ENCODE results near the gene PYY.

PYY gene

DNA sequence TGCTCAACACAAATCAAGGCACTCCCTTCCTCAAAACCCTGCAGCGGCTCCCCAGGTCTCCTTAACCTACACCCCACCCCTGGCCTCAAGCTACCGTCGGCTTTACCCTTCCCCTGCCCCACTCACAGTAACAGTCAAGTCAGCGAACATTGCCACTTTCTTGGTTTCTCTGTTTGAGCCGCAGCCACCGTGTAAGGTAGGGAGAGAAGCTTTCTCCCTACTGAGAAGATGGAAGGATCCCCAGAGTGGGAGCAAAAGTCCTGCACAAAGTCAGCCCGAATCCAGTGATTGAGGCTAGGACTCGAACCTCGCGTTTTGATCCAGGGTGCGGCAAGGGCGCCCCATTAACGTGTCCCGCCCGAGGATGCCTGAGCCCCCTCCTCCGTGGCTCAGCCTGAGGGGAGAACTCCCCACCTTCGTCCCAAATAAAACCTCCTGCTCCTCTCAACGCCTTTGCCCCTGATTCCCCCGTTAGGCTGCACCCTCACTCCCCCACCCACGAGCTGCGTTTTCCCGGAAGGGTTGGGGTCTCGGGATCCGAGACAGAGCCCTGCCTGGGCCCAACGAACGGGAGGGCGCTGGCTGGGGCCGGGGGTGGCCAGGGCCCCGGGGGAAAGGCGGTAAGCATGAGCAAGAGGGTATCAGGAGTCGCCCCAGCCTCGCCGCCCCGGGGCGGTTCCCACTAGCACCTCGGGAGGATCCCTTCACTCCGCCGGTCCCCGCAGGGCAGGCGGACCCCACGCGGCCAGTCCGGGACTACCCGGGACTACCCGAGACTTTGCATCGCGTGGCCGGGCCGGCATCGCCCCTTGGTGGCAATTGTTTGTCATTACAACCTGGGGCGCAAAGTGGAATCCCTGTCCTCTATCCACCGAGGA lies 40.8 kb upstream of the PYY start:
- Histone ChIP-seq H3K36me3 (ENCODE audit: low read depth) (no peaks in the 10 kb centered on the region), H3K27me3 (ENCODE audit: insufficient read depth, poor library complexity, severe bottlenecking) (peaks cover 4% of the 10 kb centered on the region), H3K4me1 (ENCODE audit: insufficient read depth, poor library complexity, severe bottlenecking) (peaks cover 5% of the 10 kb centered on the region), H3K4me3 (ENCODE audit: severe bottlenecking) (peak overlapping the region; percentile 12), H3K9me3 (ENCODE audit: severe bottlenecking) (no peaks in the 10 kb centered on the region), H3K27ac (ENCODE audit: poor library complexity, severe bottlenecking) (no peak overlapping the region)
- DNase-seq (ENCODE audit: low spot score): no peak
- ATAC-seq (ENCODE audit: low read depth): peak; percentile 76
- TF ChIP-seq, protein P1, sequence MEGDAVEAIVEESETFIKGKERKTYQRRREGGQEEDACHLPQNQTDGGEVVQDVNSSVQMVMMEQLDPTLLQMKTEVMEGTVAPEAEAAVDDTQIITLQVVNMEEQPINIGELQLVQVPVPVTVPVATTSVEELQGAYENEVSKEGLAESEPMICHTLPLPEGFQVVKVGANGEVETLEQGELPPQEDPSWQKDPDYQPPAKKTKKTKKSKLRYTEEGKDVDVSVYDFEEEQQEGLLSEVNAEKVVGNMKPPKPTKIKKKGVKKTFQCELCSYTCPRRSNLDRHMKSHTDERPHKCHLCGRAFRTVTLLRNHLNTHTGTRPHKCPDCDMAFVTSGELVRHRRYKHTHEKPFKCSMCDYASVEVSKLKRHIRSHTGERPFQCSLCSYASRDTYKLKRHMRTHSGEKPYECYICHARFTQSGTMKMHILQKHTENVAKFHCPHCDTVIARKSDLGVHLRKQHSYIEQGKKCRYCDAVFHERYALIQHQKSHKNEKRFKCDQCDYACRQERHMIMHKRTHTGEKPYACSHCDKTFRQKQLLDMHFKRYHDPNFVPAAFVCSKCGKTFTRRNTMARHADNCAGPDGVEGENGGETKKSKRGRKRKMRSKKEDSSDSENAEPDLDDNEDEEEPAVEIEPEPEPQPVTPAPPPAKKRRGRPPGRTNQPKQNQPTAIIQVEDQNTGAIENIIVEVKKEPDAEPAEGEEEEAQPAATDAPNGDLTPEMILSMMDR (IDR thresholded peaks at IDR 0.05; ENCODE audit: poor library complexity, severe bottlenecking): peak; percentile 84

DNA sequence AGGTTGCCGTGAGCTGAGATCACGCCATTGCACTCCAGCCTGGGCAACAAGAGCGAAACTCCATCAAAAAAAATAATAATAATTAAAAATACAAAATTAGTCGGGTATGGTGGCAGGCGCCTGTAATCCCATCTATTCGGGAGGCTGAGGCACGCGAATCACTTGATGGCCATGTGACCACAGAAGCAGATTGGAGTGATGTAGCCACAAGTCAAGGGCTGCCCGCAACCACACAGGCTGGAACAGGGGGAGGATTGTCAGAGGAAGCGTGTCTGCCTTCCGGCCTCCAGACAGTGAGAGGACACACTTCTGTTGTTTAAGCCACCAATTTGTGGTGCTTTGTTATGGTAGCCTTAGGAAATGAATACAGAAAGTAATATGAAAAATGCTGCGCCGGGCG lies 38.9 kb upstream of the PYY start:
- Histone ChIP-seq H3K27me3 (ENCODE audit: insufficient read depth, poor library complexity, severe bottlenecking) (peaks cover 4% of the 10 kb centered on the region), H3K9me3 (ENCODE audit: severe bottlenecking) (no peaks in the 10 kb centered on the region), H3K27ac (ENCODE audit: poor library complexity, severe bottlenecking) (no peak overlapping the region), H3K4me3 (ENCODE audit: severe bottlenecking) (no peak overlapping the region), H3K36me3 (ENCODE audit: low read depth) (no peaks in the 10 kb centered on the region), H3K4me1 (ENCODE audit: insufficient read depth, poor library complexity, severe bottlenecking) (peaks cover 5% of the 10 kb centered on the region)
- ATAC-seq (ENCODE audit: low read depth): no peak
- no peak for DNase-seq (ENCODE audit: low spot score)
- TF ChIP-seq, protein P1 (IDR thresholded peaks at IDR 0.05; ENCODE audit: poor library complexity, severe bottlenecking): no peak

DNA sequence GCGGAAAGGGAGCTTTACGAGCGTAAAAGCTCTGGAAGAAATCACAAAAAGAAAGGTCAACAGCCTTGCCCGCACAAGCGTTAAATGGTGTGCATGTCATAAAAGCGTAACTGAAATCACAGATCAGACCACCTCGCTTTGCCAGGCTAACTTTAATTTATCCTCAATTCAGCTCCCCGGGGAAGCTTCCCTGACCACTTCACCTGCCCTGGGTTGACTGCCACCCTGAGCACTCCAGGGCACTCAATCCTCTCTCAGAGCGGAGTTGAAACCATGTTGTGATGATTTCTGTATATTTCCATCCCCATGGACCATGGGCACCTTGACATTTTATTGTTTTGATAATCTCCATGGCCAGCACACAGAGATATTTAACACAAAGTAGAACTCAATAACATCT lies 34.6 kb upstream of the PYY start:
- Histone ChIP-seq H3K9me3 (ENCODE audit: severe bottlenecking) (no peaks in the 10 kb centered on the region), H3K27ac (ENCODE audit: poor library complexity, severe bottlenecking) (no peak overlapping the region), H3K4me3 (ENCODE audit: severe bottlenecking) (no peak overlapping the region), H3K27me3 (ENCODE audit: insufficient read depth, poor library complexity, severe bottlenecking) (peaks cover 23% of the 10 kb centered on the region), H3K36me3 (ENCODE audit: low read depth) (no peaks in the 10 kb centered on the region), H3K4me1 (ENCODE audit: insufficient read depth, poor library complexity, severe bottlenecking) (no peaks in the 10 kb centered on the region)
- TF ChIP-seq, protein P1 (IDR thresholded peaks at IDR 0.05; ENCODE audit: poor library complexity, severe bottlenecking): no peak
- no peak for DNase-seq (ENCODE audit: low spot score)
- no peak for ATAC-seq (ENCODE audit: low read depth)

DNA sequence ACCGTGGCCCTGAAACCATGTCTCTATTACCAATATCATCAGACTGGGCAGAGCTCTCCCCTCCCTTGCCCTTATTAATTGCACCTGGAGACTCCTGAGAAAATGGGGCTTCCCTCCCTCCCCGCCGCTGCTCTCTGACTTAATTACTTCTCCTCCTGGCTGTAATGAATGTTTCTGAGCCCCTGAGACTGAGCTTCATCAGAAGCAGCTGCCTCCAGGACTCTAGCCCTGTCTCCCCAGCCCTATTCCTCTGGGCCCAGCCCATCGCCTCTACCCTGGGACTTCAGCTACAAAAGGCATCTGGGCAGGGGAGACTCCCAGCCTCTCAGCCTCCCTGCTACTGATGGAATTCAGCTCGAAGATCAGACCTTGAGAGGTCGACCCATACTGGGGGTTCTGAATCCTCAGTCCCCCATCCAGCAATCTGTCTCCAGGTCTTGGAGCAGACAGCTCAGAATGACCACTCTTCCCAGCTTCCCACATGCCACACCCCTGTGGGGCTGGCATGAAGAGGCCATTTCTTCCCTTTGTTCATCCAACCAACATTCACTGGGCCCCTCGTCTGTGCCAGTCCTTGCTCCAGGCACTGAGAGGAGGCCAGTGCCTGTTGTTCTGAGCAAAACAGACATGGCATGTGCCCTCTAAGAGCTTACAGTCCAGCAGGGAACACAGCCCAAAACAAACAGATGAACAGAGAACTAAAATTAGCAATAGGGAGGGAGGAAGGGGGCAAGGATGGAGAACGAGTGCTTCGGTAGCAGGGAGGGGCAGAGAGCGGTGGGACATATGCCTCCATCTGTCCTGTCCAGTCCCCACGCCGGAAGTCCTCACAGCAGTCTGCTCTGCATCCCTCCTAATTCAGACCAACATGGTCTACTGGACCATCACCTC lies 33.6 kb upstream of the PYY start:
- H3K4me1 ChIP-seq (ENCODE audit: insufficient read depth, poor library complexity, severe bottlenecking): no peaks in the 10 kb centered on the region
- H3K27ac ChIP-seq (ENCODE audit: poor library complexity, severe bottlenecking): no peak overlapping the region
- ATAC-seq (ENCODE audit: low read depth) (no peak), DNase-seq (ENCODE audit: low spot score) (no peak)
- no peaks in the 10 kb centered on the region for H3K36me3 ChIP-seq (ENCODE audit: low read depth)
- no peak overlapping the region for H3K4me3 ChIP-seq (ENCODE audit: severe bottlenecking)
- TF ChIP-seq, protein P1 (IDR thresholded peaks at IDR 0.05; ENCODE audit: poor library complexity, severe bottlenecking): no peak
- no peaks in the 10 kb centered on the region for H3K9me3 ChIP-seq (ENCODE audit: severe bottlenecking)
- H3K27me3 ChIP-seq (ENCODE audit: insufficient read depth, poor library complexity, severe bottlenecking): peaks cover 31% of the 10 kb centered on the region

All from RWPE2 (cell line).